GM23338 (cell line): ENCODE measurements around the gene KRT78.

Experiments used
- EZH2 ChIP-seq: fragments of 200-600 bp; sonication (generic); IDR thresholded peaks from one replicate; pipeline ENCODE4 v1.8.0; 2017; ENCODE audit warnings: antibody characterized with exemption, mild to moderate bottlenecking, low read depth; ENCODE audit not compliant: unreplicated experiment
- JUNB ChIP-seq: IDR thresholded peaks from one replicate; pipeline ENCODE4 v1.6.1; 2016; ENCODE audit warnings: antibody characterized with exemption; ENCODE audit not compliant: unreplicated experiment
- POLR2AphosphoS5 ChIP-seq: IDR thresholded peaks from 2 replicates; pipeline ENCODE4 v1.6.1; 2016; ENCODE audit warnings: antibody characterized with exemption, low read depth
- STAT1 ChIP-seq: IDR thresholded peaks from one replicate; pipeline ENCODE4 v1.6.1; 2016; ENCODE audit warnings: antibody characterized with exemption; ENCODE audit not compliant: unreplicated experiment
- TF ChIP-seq, protein P1 (sequence below): IDR thresholded peaks from one replicate; pipeline ENCODE4 v1.6.1; 2018; ENCODE audit warnings: antibody characterized with exemption; ENCODE audit not compliant: unreplicated experiment
- TF ChIP-seq, protein P2 (sequence below): IDR thresholded peaks from 2 replicates; pipeline ENCODE4 v1.6.1; 2016; ENCODE audit warnings: antibody characterized with exemption
- TF ChIP-seq, protein P3 (sequence below): fragments of 250-450 bp; sonication (Bioruptor Pico); IDR thresholded peaks from 2 replicates; pipeline ENCODE4 v1.5.0; 2020; ENCODE audit warnings: mild to moderate bottlenecking, moderate library complexity
- TF ChIP-seq, protein P4 (sequence below), 2 experiments: fragments of 200-600 bp in 1 of 2; sonication (generic) in 1 of 2; conservative IDR thresholded peaks; 2 replicates each; pipeline versions ENCODE4 v1.5.1 to v1.6.1; 2016 to 2017; ENCODE audit warnings: antibody characterized with exemption in 2 of 2, low read depth in 2 of 2, mild to moderate bottlenecking in 2 of 2, moderate library complexity in 1 of 2

DNA sequence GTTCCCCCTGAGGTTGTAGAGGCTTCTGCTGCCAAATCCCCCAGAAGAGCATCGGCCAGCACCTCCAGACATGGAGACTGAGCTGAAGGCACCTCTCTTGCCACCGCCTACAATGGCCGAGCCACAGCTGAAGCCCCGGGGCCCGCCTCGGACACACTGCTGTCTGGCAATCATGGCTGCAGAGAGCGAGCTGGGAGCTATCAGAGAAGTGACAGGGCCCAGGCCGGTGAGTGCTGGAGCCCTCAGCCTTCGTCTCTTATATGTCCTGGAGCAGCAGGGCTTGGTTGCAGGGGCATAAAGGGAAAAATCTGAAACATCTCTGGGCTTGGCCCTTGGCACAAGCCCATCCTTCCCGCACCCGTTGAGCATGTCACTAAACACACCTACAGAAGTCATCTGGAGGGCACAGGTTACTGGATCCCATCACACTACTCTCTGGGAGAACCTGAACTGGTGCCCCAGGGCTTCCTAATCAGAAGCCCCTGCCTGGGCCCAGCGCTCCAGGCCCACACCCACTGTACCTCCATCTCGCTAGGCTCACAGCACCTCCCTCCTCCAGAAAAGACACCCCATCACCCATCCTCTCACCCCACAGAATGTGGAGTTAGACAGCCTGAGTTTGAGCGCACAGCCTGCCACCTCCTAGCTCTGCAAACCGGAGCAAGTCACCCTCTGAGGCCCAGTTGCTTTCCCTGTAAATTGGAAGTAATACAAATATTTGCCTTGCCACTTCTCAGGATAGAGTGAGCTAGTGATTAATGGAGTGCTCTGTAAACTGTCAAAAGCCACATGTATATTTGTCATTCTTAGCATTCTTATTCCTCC is 34.7 kb downstream of the KRT78 start, which contains the start of gene KRT4:
- TF ChIP-seq EZH2: no peak
- TF ChIP-seq, protein P1, sequence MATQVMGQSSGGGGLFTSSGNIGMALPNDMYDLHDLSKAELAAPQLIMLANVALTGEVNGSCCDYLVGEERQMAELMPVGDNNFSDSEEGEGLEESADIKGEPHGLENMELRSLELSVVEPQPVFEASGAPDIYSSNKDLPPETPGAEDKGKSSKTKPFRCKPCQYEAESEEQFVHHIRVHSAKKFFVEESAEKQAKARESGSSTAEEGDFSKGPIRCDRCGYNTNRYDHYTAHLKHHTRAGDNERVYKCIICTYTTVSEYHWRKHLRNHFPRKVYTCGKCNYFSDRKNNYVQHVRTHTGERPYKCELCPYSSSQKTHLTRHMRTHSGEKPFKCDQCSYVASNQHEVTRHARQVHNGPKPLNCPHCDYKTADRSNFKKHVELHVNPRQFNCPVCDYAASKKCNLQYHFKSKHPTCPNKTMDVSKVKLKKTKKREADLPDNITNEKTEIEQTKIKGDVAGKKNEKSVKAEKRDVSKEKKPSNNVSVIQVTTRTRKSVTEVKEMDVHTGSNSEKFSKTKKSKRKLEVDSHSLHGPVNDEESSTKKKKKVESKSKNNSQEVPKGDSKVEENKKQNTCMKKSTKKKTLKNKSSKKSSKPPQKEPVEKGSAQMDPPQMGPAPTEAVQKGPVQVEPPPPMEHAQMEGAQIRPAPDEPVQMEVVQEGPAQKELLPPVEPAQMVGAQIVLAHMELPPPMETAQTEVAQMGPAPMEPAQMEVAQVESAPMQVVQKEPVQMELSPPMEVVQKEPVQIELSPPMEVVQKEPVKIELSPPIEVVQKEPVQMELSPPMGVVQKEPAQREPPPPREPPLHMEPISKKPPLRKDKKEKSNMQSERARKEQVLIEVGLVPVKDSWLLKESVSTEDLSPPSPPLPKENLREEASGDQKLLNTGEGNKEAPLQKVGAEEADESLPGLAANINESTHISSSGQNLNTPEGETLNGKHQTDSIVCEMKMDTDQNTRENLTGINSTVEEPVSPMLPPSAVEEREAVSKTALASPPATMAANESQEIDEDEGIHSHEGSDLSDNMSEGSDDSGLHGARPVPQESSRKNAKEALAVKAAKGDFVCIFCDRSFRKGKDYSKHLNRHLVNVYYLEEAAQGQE: no peak
- no peak for TF ChIP-seq JUNB
- TF ChIP-seq, protein P2, sequence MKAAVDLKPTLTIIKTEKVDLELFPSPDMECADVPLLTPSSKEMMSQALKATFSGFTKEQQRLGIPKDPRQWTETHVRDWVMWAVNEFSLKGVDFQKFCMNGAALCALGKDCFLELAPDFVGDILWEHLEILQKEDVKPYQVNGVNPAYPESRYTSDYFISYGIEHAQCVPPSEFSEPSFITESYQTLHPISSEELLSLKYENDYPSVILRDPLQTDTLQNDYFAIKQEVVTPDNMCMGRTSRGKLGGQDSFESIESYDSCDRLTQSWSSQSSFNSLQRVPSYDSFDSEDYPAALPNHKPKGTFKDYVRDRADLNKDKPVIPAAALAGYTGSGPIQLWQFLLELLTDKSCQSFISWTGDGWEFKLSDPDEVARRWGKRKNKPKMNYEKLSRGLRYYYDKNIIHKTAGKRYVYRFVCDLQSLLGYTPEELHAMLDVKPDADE: no peak
- TF ChIP-seq, protein P3, sequence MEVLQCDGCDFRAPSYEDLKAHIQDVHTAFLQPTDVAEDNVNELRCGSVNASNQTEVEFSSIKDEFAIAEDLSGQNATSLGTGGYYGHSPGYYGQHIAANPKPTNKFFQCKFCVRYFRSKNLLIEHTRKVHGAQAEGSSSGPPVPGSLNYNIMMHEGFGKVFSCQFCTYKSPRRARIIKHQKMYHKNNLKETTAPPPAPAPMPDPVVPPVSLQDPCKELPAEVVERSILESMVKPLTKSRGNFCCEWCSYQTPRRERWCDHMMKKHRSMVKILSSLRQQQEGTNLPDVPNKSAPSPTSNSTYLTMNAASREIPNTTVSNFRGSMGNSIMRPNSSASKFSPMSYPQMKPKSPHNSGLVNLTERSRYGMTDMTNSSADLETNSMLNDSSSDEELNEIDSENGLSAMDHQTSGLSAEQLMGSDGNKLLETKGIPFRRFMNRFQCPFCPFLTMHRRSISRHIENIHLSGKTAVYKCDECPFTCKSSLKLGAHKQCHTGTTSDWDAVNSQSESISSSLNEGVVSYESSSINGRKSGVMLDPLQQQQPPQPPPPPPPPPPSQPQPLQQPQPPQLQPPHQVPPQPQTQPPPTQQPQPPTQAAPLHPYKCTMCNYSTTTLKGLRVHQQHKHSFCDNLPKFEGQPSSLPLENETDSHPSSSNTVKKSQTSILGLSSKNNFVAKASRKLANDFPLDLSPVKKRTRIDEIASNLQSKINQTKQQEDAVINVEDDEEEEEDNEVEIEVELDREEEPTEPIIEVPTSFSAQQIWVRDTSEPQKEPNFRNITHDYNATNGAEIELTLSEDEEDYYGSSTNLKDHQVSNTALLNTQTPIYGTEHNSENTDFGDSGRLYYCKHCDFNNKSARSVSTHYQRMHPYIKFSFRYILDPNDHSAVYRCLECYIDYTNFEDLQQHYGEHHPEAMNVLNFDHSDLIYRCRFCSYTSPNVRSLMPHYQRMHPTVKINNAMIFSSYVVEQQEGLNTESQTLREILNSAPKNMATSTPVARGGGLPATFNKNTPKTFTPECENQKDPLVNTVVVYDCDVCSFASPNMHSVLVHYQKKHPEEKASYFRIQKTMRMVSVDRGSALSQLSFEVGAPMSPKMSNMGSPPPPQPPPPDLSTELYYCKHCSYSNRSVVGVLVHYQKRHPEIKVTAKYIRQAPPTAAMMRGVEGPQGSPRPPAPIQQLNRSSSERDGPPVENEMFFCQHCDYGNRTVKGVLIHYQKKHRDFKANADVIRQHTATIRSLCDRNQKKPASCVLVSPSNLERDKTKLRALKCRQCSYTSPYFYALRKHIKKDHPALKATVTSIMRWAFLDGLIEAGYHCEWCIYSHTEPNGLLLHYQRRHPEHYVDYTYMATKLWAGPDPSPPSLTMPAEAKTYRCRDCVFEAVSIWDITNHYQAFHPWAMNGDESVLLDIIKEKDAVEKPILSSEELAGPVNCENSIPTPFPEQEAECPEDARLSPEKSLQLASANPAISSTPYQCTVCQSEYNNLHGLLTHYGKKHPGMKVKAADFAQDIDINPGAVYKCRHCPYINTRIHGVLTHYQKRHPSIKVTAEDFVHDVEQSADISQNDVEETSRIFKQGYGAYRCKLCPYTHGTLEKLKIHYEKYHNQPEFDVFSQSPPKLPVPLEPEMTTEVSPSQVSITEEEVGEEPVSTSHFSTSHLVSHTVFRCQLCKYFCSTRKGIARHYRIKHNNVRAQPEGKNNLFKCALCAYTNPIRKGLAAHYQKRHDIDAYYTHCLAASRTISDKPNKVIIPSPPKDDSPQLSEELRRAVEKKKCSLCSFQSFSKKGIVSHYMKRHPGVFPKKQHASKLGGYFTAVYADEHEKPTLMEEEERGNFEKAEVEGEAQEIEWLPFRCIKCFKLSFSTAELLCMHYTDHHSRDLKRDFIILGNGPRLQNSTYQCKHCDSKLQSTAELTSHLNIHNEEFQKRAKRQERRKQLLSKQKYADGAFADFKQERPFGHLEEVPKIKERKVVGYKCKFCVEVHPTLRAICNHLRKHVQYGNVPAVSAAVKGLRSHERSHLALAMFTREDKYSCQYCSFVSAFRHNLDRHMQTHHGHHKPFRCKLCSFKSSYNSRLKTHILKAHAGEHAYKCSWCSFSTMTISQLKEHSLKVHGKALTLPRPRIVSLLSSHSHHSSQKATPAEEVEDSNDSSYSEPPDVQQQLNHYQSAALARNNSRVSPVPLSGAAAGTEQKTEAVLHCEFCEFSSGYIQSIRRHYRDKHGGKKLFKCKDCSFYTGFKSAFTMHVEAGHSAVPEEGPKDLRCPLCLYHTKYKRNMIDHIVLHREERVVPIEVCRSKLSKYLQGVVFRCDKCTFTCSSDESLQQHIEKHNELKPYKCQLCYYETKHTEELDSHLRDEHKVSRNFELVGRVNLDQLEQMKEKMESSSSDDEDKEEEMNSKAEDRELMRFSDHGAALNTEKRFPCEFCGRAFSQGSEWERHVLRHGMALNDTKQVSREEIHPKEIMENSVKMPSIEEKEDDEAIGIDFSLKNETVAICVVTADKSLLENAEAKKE (CRISPR knock-in tag): no peak
- no peak for TF ChIP-seq STAT1
- TF ChIP-seq, protein P4, sequence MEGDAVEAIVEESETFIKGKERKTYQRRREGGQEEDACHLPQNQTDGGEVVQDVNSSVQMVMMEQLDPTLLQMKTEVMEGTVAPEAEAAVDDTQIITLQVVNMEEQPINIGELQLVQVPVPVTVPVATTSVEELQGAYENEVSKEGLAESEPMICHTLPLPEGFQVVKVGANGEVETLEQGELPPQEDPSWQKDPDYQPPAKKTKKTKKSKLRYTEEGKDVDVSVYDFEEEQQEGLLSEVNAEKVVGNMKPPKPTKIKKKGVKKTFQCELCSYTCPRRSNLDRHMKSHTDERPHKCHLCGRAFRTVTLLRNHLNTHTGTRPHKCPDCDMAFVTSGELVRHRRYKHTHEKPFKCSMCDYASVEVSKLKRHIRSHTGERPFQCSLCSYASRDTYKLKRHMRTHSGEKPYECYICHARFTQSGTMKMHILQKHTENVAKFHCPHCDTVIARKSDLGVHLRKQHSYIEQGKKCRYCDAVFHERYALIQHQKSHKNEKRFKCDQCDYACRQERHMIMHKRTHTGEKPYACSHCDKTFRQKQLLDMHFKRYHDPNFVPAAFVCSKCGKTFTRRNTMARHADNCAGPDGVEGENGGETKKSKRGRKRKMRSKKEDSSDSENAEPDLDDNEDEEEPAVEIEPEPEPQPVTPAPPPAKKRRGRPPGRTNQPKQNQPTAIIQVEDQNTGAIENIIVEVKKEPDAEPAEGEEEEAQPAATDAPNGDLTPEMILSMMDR (conservative IDR thresholded peaks at IDR 0.05; ENCODE audit: low read depth in 2 of 2): no peak
- no peak for TF ChIP-seq POLR2AphosphoS5
